ENCODE results near the gene PCDHGA1.

The PCDHGA1 gene

DNA sequence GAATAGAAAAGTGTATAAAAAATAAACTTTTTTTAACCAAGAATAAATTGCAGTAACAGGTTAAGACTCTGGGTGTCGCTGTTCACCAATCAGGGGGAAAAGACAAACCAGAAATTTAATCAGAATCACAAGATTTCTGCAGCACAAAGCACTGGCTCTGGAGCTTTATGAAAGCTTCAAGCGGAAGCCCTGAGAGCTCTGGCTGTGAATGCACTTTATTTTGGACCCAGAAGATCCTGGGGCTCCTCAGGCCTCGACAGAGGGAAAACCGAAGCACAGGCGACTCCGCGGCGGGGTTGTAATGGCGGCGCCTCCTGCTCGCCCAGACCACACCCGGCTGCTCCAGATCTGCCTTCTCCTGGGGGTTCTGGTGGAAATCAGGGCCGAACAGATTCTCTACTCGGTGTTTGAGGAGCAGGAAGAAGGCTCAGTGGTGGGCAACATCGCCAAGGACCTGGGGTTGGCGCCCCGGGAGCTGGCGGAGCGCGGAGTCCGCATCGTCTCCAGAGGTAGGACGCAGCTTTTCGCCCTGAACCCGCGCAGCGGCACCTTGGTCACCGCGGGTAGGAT lies 24.7 kb downstream of the PCDHGA1 start, which contains the start of gene PCDHGA4:
PCDHGA4 (plus strand) TSS at position 122 of the 570 bp plus-strand sequence; CDS start at position 209, 87 bp downstream.
- Histone ChIP-seq H3K27ac (no peak within 1 kb of the TSS), H3K4me3 (peak within 1 kb of the TSS; percentile 60)
- no peak for DNase-seq (ENCODE audit: low spot score)
- TF ChIP-seq, protein P1, sequence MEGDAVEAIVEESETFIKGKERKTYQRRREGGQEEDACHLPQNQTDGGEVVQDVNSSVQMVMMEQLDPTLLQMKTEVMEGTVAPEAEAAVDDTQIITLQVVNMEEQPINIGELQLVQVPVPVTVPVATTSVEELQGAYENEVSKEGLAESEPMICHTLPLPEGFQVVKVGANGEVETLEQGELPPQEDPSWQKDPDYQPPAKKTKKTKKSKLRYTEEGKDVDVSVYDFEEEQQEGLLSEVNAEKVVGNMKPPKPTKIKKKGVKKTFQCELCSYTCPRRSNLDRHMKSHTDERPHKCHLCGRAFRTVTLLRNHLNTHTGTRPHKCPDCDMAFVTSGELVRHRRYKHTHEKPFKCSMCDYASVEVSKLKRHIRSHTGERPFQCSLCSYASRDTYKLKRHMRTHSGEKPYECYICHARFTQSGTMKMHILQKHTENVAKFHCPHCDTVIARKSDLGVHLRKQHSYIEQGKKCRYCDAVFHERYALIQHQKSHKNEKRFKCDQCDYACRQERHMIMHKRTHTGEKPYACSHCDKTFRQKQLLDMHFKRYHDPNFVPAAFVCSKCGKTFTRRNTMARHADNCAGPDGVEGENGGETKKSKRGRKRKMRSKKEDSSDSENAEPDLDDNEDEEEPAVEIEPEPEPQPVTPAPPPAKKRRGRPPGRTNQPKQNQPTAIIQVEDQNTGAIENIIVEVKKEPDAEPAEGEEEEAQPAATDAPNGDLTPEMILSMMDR (IDR thresholded peaks at IDR 0.05) = no peak

DNA sequence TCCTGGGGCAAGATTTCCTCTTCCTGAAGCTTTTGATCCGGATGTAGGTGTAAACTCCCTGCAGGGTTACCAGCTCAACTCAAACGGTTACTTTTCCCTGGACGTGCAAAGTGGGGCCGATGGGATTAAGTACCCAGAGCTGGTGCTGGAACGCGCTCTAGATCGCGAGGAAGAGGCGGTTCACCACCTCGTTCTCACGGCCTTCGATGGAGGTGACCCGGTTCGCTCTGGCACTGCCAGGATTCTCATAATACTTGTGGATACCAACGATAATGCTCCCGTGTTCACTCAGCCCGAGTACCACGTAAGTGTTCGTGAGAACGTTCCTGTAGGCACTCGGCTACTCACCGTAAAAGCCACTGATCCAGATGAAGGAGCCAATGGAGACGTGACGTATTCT lies 25.3 kb downstream of the PCDHGA1 start:
- H3K4me3 ChIP-seq = peak overlapping the region; percentile 60
- TF ChIP-seq, protein P1 (IDR thresholded peaks at IDR 0.05) = no peak
- H3K27ac ChIP-seq = no peak overlapping the region
- no peak for DNase-seq (ENCODE audit: low spot score)

DNA sequence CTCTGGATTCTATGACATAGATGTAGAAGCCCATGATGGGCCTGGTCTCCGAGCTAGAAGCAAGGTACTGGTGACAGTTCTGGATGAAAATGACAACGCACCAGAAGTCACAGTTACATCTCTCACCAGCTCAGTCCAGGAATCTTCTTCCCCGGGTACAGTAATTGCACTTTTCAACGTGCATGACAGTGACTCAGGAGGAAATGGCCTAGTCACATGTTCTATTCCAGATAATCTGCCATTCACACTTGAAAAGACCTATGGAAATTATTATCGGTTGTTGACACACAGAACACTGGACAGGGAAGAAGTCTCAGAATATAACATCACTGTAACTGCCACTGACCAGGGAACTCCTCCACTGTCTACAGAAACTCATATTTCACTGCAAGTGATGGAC lies 25.8 kb downstream of the PCDHGA1 start:
- TF ChIP-seq, protein P1 (IDR thresholded peaks at IDR 0.05) = no peak
- Histone ChIP-seq H3K27ac (no peak overlapping the region), H3K4me3 (no peak overlapping the region)
- DNase-seq (ENCODE audit: low spot score) = no peak

DNA sequence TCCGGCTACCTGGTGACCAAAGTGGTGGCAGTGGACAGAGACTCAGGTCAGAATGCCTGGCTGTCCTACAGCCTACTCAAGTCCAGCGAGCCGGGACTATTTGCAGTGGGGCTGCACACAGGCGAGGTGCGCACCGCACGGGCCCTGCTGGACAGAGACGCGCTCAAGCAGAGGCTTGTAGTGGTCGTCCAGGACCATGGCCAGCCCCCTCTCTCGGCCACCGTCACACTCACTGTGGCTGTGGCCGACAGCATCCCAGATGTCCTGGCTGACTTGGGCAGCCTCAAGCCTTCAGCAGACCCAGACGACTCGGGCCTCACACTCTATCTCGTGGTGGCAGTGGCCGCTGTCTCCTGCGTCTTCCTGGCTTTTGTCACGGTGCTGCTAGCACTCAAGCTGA lies 26.6 kb downstream of the PCDHGA1 start:
- H3K4me3 ChIP-seq = peak overlapping the region; percentile 45
- TF ChIP-seq, protein P1 (IDR thresholded peaks at IDR 0.05) = no peak
- DNase-seq (ENCODE audit: low spot score) = no peak
- no peak overlapping the region for H3K27ac ChIP-seq

DNA sequence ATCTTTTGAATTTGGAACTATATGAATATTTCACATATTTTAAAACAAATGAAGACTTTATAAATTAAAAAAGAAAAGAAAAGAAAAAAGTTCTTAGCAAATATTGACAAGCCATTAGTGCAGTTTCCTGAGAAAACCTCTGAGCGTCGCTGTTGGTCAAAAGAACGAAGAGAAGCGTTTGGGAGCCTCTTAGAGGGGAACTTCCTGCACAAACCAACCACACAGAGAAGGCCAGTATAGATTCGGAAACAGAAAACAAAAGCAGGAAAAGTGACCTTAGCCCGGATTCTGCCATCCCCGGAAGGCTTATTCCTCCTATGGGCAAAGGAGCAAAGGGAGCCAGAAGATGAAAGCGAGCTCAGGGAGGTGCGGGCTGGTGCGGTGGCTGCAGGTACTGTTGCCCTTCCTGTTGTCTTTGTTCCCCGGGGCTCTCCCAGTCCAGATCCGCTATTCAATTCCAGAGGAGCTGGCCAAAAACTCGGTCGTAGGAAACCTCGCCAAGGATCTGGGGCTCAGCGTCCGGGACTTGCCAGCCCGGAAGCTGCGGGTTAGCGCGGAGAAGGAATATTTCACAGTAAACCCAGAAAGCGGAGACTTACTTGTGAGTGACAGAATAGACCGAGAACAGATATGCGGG lies 29.6 kb downstream of the PCDHGA1 start, which contains the start of gene PCDHGB2:
PCDHGB2 (plus strand) TSS at position 205 of the 637 bp plus-strand sequence; CDS start at position 347, 142 bp downstream.
- no peak for DNase-seq (ENCODE audit: low spot score)
- no peak within 1 kb of the TSS for H3K27ac ChIP-seq
- H3K4me3 ChIP-seq = peak within 1 kb of the TSS; percentile 49
- TF ChIP-seq, protein P1 (IDR thresholded peaks at IDR 0.05) = no peak

DNA sequence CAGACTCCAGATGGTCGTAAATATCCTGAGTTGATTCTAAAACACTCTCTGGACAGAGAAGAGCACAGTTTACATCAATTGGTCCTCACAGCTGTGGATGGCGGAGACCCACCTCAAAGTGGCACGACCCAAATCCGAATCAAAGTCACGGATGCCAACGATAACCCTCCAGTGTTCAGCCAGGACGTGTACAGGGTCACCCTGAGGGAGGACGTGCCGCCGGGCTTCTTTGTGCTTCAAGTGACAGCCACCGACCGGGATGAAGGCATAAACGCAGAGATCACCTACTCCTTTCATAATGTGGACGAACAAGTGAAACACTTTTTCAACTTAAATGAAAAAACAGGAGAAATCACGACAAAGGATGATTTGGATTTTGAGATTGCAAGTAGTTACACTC lies 30.4 kb downstream of the PCDHGA1 start:
- DNase-seq (ENCODE audit: low spot score) = no peak
- TF ChIP-seq, protein P1 (IDR thresholded peaks at IDR 0.05) = no peak
- Histone ChIP-seq H3K27ac (no peak overlapping the region), H3K4me3 (peak overlapping the region; percentile 49)

DNA sequence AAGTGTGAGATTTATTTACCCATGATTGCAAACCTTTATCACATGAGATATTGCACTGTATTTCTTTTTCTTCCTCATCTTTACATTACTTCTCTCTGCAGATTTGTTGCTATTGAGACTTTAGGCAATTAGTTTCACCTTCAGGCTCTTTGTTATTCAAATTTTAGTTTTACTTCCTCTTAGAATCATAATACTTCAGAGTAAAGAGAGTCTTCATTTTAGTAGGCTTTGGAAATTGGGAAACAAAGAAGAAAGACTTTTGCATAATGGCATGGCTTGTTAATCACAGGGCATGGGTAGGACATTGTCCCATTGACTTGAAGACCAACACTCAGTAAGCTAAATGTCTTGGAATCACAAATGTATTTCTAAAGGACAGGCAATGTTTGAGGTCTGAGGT lies 32.4 kb downstream of the PCDHGA1 start:
- TF ChIP-seq, protein P1 (IDR thresholded peaks at IDR 0.05) = no peak
- H3K27ac ChIP-seq = no peak overlapping the region
- H3K4me3 ChIP-seq = no peak overlapping the region
- DNase-seq (ENCODE audit: low spot score) = no peak

All from coronary artery (tissue), 2 donors.